ENCODE measurements around the gene PTGS2.

- no peak for TF ChIP-seq CTCF (IDR thresholded peaks at IDR 0.05)
- no peak for TF ChIP-seq POLR2A (IDR thresholded peaks at IDR 0.05)
- no peak for TF ChIP-seq EP300 (IDR thresholded peaks at IDR 0.05)
Observed at GRCh38 chr1:186703209-186703766, 23.1 kb upstream of the PTGS2 start.

Data from tibial nerve (tissue), 4 donors.